Measurements from ENCODE around the gene MARS1.
"Not testable (repeated sequence)": the region's sequence is repeated elsewhere in the genome, so short reads cannot be mapped to it uniquely, and the experiment has no call there.

The MARS1 gene

DNA sequence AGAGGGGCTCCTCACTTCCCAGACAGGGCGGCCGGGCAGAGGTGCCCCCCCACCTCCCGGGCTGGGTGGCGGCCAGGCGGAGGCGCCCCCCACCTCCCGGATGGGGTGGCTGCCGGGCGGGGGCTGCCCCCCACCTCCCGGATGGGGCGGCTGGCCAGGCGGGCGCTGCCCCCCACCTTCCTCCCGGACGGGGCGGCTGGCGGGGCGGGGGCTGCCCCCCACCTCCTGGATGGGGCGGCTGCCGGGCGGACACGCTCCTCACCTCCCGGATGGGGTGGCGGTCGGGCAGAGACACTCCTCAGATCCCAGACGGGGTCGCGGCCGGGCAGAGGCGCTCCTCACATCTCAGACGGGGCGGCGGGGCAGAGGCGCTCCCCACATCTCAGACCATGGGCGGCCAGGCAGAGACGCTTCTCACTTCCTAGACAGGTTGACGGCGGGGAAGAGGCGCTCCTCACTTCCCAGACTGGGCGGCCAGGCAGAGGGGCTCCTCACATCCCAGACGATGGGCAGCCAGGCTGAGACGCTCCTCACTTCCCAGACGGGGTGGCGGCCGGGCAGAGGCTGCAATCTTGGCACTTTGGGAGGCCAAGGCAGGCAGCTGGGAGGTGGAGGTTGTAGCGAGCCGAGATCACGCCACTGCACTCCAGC is 7.3 kb downstream of the MARS1 start:
- not testable (repeated sequence) for ATAC-seq

DNA sequence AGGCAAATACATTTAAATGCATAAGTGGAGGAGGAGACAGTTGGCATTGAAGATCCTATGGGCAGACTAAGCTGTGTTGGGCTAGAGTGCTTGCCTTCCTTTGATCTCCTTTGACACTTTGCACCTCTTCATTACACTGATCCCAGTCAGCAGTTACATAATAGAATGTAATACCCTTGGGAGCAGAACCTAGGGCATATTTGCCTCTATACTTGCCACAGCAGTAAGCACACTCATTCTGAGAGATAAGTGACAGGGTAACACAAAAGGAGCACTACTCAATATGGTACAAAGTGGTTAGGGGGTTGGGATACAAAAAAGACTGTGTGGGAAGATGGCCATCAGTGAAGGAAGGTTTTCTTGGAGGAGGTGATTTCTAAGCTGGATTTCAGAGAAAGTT is 9.0 kb downstream of the MARS1 start:
- ATAC-seq = no peak

- no peak for ATAC-seq
Measured at GRCh38 chr12:57497223-57498131, 9.6 kb downstream of the MARS1 start.

- no peak for ATAC-seq
Measured at GRCh38 chr12:57498132-57498502, 10.2 kb downstream of the MARS1 start.

GRCh38 chr12:57498571-57498970 is 10.7 kb downstream of the MARS1 start:
- ATAC-seq = no peak

- no peak for ATAC-seq
Measured at GRCh38 chr12:57500213-57500612, 12.3 kb downstream of the MARS1 start.

DNA sequence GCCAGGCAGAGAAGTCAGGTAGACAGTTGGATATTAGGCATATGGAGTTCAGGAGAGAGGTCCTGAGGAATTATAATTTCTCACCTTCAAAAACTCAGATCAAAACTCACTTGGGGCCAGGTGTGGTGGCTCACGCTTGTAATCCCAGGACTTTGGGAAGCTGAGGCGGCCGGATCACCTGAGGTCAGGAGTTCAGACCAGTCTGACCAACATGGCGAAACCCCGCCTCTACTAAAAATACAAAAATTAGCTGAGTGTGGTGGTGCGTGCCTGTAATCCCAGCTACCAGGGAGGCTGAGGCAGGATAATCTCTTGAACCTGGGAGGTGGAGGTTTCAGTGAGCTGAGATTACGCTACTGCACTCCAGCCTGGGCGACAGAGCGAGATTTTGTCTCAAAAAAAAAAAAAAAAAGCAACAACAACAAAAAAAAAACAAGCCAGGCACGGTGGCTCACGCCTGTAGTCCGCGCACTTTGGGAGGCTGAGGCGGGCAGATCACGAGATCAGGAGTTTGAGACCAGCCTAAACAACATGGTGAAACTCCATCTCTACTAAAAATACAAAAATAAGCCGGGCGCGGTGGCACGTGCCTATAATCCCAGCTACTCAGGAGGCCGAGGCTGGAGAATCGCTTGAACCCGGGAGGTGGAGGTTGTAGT is 14.6 kb downstream of the MARS1 start:
- not testable (repeated sequence) for ATAC-seq

- ATAC-seq = not testable (repeated sequence)
Measured at GRCh38 chr12:57506541-57506940, 18.7 kb downstream of the MARS1 start.

- not testable (repeated sequence) for ATAC-seq
Measured at GRCh38 chr12:57507796-57508195, 19.9 kb downstream of the MARS1 start.

GRCh38 chr12:57511161-57511560 is 23.3 kb downstream of the MARS1 start:
- no peak for ATAC-seq

DNA sequence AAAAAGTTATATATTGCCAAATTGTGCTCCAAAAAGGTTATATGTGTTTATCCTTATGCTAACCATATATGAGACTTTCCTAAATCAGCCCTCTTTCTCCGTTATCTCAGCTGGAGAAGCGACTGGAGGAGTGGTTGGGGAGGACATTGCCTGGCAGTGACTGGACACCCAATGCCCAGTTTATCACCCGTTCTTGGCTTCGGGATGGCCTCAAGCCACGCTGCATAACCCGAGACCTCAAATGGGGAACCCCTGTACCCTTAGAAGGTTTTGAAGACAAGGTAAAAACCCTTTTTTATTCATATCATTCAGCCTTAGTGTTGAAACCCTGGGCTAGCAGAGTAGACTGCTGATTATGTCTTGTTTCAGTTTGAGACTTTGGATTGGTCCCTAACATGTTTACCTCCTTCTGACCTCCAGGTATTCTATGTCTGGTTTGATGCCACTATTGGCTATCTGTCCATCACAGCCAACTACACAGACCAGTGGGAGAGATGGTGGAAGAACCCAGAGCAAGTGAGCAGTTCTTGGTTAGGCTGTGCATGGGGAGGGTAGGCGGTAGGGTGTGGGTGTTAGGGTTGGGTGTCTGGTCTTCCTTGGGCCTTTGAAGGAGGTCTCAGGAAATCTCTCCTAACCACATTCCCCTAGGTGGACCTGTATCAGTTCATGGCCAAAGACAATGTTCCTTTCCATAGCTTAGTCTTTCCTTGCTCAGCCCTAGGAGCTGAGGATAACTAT is 23.9 kb downstream of the MARS1 start:
- no peak for ATAC-seq

- ATAC-seq = no peak
Measured at GRCh38 chr12:57512665-57513064, 24.8 kb downstream of the MARS1 start.

GRCh38 chr12:57513266-57513665 is 25.4 kb downstream of the MARS1 start:
- ATAC-seq = no peak

DNA sequence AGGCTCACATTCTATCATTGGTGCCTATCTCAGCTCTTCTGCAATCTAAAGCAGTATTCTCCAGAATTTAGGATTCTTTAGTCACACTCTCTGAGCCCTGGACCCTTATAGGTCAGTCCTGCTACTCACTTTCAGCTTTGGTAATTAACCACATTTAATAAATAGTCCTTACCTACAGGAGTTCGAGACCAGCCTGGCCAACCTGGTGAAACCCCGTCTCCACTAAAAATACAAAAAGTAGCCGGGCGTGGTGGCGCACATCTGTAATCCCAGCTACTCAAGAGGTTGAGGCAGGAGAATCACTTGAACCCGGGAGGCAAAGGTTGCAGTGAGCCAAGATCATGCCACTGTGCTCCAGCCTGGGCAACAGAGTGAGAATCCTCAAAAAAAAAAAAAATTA is 25.8 kb downstream of the MARS1 start:
- not testable (repeated sequence) for ATAC-seq

GRCh38 chr12:57514246-57514645 is 26.4 kb downstream of the MARS1 start:
- ATAC-seq = not testable (repeated sequence)

DNA sequence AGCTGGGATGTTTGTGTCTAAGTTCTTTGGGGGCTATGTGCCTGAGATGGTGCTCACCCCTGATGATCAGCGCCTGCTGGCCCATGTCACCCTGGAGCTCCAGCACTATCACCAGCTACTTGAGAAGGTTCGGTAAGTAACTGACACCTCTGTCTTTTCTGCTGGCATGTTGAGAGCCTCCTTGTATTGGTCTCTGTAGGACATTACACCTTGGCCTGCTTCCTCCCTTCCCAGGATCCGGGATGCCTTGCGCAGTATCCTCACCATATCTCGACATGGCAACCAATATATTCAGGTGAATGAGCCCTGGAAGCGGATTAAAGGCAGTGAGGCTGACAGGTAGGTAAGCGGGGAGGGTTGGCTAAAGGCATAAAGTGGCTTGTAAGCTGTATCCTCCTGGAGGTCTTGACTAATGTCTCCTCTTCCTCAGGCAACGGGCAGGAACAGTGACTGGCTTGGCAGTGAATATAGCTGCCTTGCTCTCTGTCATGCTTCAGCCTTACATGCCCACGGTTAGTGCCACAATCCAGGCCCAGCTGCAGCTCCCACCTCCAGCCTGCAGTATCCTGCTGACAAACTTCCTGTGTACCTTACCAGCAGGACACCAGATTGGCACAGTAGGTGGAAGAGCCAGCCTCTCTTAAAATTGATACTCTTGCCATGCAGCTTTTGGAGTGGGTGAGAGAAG is 27.0 kb downstream of the MARS1 start:
- no peak for ATAC-seq

DNA sequence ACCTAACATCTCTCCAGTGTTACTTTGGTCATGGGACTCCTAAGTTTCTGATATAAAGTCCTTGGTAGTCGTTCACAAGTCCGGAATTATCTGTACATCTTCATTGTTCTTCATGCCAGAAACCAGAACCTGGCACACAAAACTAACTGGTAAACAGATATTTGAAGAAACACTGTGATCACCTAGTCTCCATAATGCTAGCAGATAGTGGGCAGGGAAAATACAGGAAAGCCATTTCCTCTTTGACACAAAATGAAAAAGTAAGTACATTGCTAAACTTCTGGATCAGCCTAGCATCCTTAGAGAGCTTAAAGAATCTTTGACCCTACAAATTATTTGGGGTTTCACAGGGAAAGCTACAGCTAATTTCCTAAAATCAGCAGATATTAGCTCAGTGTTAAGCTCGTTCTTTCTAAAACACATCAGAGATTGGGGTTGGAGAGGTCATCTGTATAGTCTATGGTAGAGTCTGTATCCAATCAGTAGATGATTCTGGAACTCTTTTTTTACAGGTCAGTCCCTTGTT is 27.6 kb downstream of the MARS1 start:
- ATAC-seq = no peak

GRCh38 chr12:57515934-57516541 is 28.2 kb downstream of the MARS1 start:
- ATAC-seq = no peak

DNA sequence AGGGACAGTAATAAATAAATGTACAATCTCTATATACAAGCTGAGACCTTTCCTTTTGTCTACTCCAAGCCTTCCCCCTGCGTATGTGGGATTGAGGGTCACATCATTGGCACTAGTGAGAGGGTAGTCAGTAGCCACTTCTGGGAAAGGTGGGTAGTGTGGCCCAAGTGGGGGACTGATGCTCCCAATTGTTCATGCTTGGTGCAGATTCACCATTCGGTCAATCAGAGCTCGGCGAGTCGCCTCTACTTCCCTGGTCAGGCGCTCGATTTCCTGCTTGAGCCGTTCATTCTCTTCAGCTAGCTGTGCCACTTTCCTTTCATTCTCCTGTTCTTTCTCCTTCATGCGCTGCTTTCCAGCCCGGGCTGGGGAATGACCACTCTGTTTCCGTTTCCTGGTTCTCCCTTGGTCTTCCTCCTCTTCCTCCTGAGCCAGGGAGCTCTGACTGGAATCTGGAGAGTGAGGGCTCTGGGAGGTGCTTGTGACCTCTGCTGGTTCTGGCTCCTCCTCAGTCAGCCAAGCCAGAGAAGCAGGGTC is 28.8 kb downstream of the MARS1 start:
- ATAC-seq = no peak

DNA sequence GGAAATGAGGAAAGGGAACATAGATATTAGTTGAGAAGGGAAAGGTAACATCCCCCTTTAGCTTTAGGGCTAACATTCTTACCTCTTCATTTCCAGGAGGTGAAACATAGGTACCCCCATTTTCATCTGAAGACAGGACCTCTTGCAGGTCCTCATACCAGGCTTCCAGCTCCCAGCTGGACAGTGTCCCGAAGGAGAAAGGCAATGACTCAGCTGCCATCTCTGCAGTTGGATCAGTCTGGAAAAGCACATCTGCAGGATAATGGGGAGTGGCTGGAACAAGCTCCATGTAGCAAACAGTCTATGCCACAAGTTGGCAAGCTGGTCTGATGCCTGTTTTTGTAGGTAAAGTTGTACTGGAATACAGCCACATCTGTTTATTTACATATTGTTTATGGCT is 29.3 kb downstream of the MARS1 start:
- ATAC-seq = no peak

- ATAC-seq = not testable (repeated sequence)
Measured at GRCh38 chr12:57517718-57518117, 29.9 kb downstream of the MARS1 start.
